Gastroesophageal sphincter (tissue), 3 donors: Measurements from ENCODE around the gene SPATA6.
"Not testable (repeated sequence)": the region's sequence is repeated elsewhere in the genome, so short reads cannot be mapped to it uniquely, and the experiment has no call there.

Experiments
- CTCF ChIP-seq, 4 experiments: fragments of 200-600 bp in 2 of 4; fragments of 450-650 bp in 2 of 4; sonication (generic) in 1 of 4; IDR thresholded peaks; one replicate each; pipeline ENCODE4 v1.5.1; 2017 to 2019; ENCODE audit warnings: antibody characterized with exemption in 4 of 4, mild to moderate bottlenecking in 2 of 4, moderate library complexity in 2 of 4
- POLR2A ChIP-seq, 2 donors: fragments of 450-650 bp; IDR thresholded peaks; one replicate each; pipeline ENCODE4 v1.6.1; 2017; ENCODE audit warnings: antibody characterized with exemption in 2 of 2, mild to moderate bottlenecking in 2 of 2, moderate library complexity in 1 of 2

DNA sequence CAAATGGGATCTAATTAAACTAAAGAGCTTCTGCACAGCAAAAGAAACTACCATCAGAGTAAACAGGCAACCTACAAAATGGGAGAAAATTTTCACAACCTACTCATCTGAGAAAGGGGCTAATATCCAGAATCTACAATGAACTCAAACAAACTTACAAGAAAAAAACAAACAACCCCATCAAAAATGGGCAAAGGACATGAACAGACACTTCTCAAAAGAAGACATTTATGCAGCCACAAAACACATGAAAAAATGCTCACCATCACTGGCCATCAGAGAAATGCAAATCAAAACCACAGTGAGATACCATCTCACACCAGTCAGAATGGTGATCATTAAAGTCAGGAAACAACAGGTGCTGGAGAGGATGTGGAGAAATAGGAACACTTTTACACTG lies 189.7 kb downstream of the SPATA6 start:
- TF ChIP-seq CTCF, POLR2A (IDR thresholded peaks at IDR 0.05): not testable (repeated sequence)
